IMR-90 (cell line): ENCODE results near the gene ASTN2. TPM values are rescaled to one million over a fixed set of nuclear protein-coding genes. Genes with fewer than 3 reads are reported as not detected.

Experiments
- ATAC-seq: fragments of 200-7000 bp; cut with Tn5 transposase; 2 replicates; pipeline ENCODE4 v1.9.1; 2020; ENCODE audit warnings: low read depth, mild to moderate bottlenecking, moderate library complexity
- BruUV-seq: library from RNA; stranded (reverse); fragments of 400-500 nt; replicated peaks from 2 replicates; lab custom pipeline; 2021; lab: Mats Ljungman, UMichigan
- CTCF ChIA-PET: fragments of 300-600 bp; formaldehyde crosslinking; extraction: SDS; loops from one replicate; lab custom pipeline; 2021; ENCODE audit warnings: antibody characterized with exemption; lab: Yijun Ruan, JAX
- POLR2A ChIA-PET: fragments of 300-600 bp; sonication (Branson Sonifier 250); formaldehyde crosslinking; loops from one replicate; lab custom pipeline; 2022; ENCODE audit warnings: antibody characterized with exemption; ENCODE audit not compliant: unreplicated experiment; lab: Charles Lee
- DNase-seq: peaks from one replicate; pipeline ENCODE4 v3.0.0; 2013
- H2AFZ ChIP-seq: replicated peaks from 2 replicates; pipeline ENCODE3; 2013; ENCODE audit warnings: low read length, mild to moderate bottlenecking; ENCODE audit not compliant: poor library complexity
- H2AK5ac ChIP-seq: 2 replicates; pipeline ENCODE4 v1.6.1; 2013; ENCODE audit warnings: low read depth, low read length, inconsistent platforms
- H2AK9ac ChIP-seq: replicated peaks from 2 replicates; pipeline ENCODE3; 2013; ENCODE audit warnings: mild to moderate bottlenecking, low read depth, low read length, moderate library complexity; ENCODE audit not compliant: poor library complexity
- H2BK120ac ChIP-seq: 2 replicates; pipeline ENCODE4 v1.6.1; 2013; ENCODE audit warnings: low read depth, low read length, inconsistent platforms
- H2BK15ac ChIP-seq: 3 replicates; pipeline ENCODE4 v1.6.1; 2013; ENCODE audit warnings: low read depth, low read length, inconsistent platforms
- H2BK20ac ChIP-seq: 2 replicates; pipeline ENCODE4 v1.6.1; 2013; ENCODE audit warnings: low read depth, mild to moderate bottlenecking, inconsistent platforms, low read length, moderate library complexity
- H2BK5ac ChIP-seq: 2 replicates; pipeline ENCODE4 v1.6.1; 2013; ENCODE audit warnings: mild to moderate bottlenecking, low read depth, low read length, inconsistent platforms; ENCODE audit not compliant: poor library complexity, severe bottlenecking
- H3K14ac ChIP-seq: replicated peaks from 2 replicates; pipeline ENCODE4 v1.6.1; 2013; ENCODE audit warnings: low read depth, low read length, inconsistent platforms
- H3K18ac ChIP-seq: 2 replicates; pipeline ENCODE4 v1.6.1; 2013; ENCODE audit warnings: low read depth, low read length, control low read depth
- H3K23ac ChIP-seq: 2 replicates; pipeline ENCODE4 v1.6.1; 2013; ENCODE audit warnings: low read depth, low read length, inconsistent platforms
- H3K27ac ChIP-seq: 2 replicates; pipeline ENCODE4 v1.5.1; 2013; ENCODE audit warnings: mild to moderate bottlenecking, control low read depth, low read length; ENCODE audit not compliant: insufficient read depth
- H3K27me3 ChIP-seq: 2 replicates; pipeline ENCODE4 v1.6.1; 2013; ENCODE audit warnings: low read length; ENCODE audit not compliant: control insufficient read depth, insufficient read depth
- H3K36me3 ChIP-seq: 2 replicates; pipeline ENCODE4 v1.6.1; 2013; ENCODE audit warnings: low read length, mixed read lengths; ENCODE audit not compliant: control insufficient read depth, insufficient read depth
- H3K4ac ChIP-seq: 2 replicates; pipeline ENCODE4 v1.6.1; 2013; ENCODE audit warnings: low read depth, low read length, inconsistent platforms
- H3K4me1 ChIP-seq: 2 replicates; pipeline ENCODE4 v1.6.1; 2013; ENCODE audit warnings: low read length, mixed read lengths; ENCODE audit not compliant: control insufficient read depth, insufficient read depth
- H3K4me2 ChIP-seq: 2 replicates; pipeline ENCODE4 v1.6.1; 2013; ENCODE audit warnings: low read depth, mild to moderate bottlenecking, control low read depth, low read length, moderate library complexity
- H3K4me3 ChIP-seq: 2 replicates; pipeline ENCODE4 v1.5.1; 2013; ENCODE audit warnings: low read depth, mild to moderate bottlenecking, control low read depth, low read length, moderate library complexity; ENCODE audit not compliant: insufficient read depth
- H3K56ac ChIP-seq: 2 replicates; pipeline ENCODE4 v1.6.1; 2013; ENCODE audit warnings: low read length, inconsistent platforms; ENCODE audit not compliant: insufficient read depth; ENCODE audit errors: extremely low read depth
- H3K79me1 ChIP-seq, 2 experiments: 2 replicates each; pipeline ENCODE4 v1.6.1; 2013; ENCODE audit warnings: low read length in 2 of 2, inconsistent platforms in 1 of 2, low read depth in 1 of 2
- H3K9ac ChIP-seq: 2 replicates; pipeline ENCODE4 v1.6.1; 2013; ENCODE audit warnings: low read depth, low read length, control low read depth
- H3K9me1 ChIP-seq: 2 replicates; pipeline ENCODE4 v1.6.1; 2013; ENCODE audit warnings: low read length, inconsistent platforms; ENCODE audit not compliant: insufficient read depth
- H3K9me3 ChIP-seq: 2 replicates; pipeline ENCODE4 v1.6.1; 2013; ENCODE audit warnings: low read length; ENCODE audit not compliant: control insufficient read depth, insufficient read depth
- H4K20me1 ChIP-seq: 2 replicates; pipeline ENCODE4 v1.6.1; 2013; ENCODE audit warnings: low read length, inconsistent platforms; ENCODE audit not compliant: insufficient read depth
- H4K5ac ChIP-seq: 2 replicates; pipeline ENCODE4 v1.6.1; 2013; ENCODE audit warnings: mild to moderate bottlenecking, low read depth, low read length, control low read depth
- H4K8ac ChIP-seq, 2 experiments: 2 replicates each; pipeline ENCODE4 v1.6.1; 2013; ENCODE audit warnings: low read depth in 2 of 2, low read length in 2 of 2, control low read depth in 1 of 2, inconsistent platforms in 1 of 2
- H4K91ac ChIP-seq: 2 replicates; pipeline ENCODE4 v1.6.1; 2013; ENCODE audit warnings: low read depth, low read length, inconsistent platforms; ENCODE audit not compliant: insufficient read depth
- CHD1 ChIP-seq: IDR thresholded peaks from 2 replicates; pipeline ENCODE4 v1.6.1; 2012; ENCODE audit warnings: low read depth, low read length, improper control_type of control experiment
- ELK1 ChIP-seq: fragments of 150-350 bp; IDR thresholded peaks from 2 replicates; pipeline ENCODE4 v1.6.1; 2016; ENCODE audit warnings: low read depth, mild to moderate bottlenecking, low read length, moderate library complexity, borderline replicate concordance
- NFE2L2 ChIP-seq: fragments of 150-350 bp; IDR thresholded peaks from 2 replicates; pipeline ENCODE4 v1.6.1; 2016; ENCODE audit warnings: low read depth, mild to moderate bottlenecking, low read length
- RAD21 ChIP-seq: IDR thresholded peaks from 2 replicates; pipeline ENCODE4 v1.6.1; 2012; ENCODE audit warnings: low read length, improper control_type of control experiment
- RCOR1 ChIP-seq: IDR thresholded peaks from 2 replicates; pipeline ENCODE4 v1.6.1; 2012; ENCODE audit warnings: mild to moderate bottlenecking, low read length, improper control_type of control experiment; ENCODE audit not compliant: insufficient replicate concordance
- RFX5 ChIP-seq: IDR thresholded peaks from 2 replicates; pipeline ENCODE4 v1.8.0; 2012; ENCODE audit warnings: low read depth, mild to moderate bottlenecking, low read length, moderate library complexity
- SMC3 ChIP-seq: fragments of 150-350 bp; IDR thresholded peaks from 2 replicates; pipeline ENCODE4 v1.6.1; 2016; ENCODE audit warnings: low read depth, mild to moderate bottlenecking, antibody characterized with exemption, low read length, moderate library complexity
- USF2 ChIP-seq: fragments of 150-350 bp; IDR thresholded peaks from 2 replicates; pipeline ENCODE4 v1.6.1; 2017; ENCODE audit warnings: mild to moderate bottlenecking, antibody characterized with exemption, low read length, low read depth
- dilution Hi-C: fragments of 300-500 bp; cut with HindIII; formaldehyde crosslinking; loops from one replicate; pipeline ENCODE4 v1.14.3; 2018; ENCODE audit warnings: low sequenced_read_pairs; ENCODE audit not compliant: unreplicated experiment
- in situ Hi-C: fragments of 300-500 bp; cut with MboI; formaldehyde crosslinking; loops from 3 replicates; pipeline ENCODE4 v1.14.3; 2019; ENCODE audit warnings: low sequenced_read_pairs, inconsistent platforms, mixed read lengths
- intact Hi-C: fragments of 100-400 bp; cut with micrococcal nuclease; formaldehyde crosslinking; loops from 2 replicates; pipeline ENCODE4 v1.10.0; 2022
- polyA plus RNA-seq, 3 experiments: library from polyadenylated mRNA; depleted of rRNA; stranded (reverse); fragments of >200 nt; gene quantifications; 2 replicates each; pipeline ENCODE4 v1.2.3, GENCODE V29; 2012; ENCODE audit warnings: low replicate concordance in 1 of 3
- total RNA-seq: library from RNA; depleted of rRNA; stranded (reverse); fragments of >200 nt; gene quantifications from 2 replicates; pipeline ENCODE4 v1.2.3, GENCODE V29; 2012

The ASTN2 gene
- total and polyA plus RNA-seq, 2 of the 4 experiments (the other 2 are of a cell fraction): 3.8 to 6.8 TPM

GRCh38 chr9:117434566-117434965 is 19.7 kb upstream of the ASTN2 start:
- in situ Hi-C loops: no loop called here

More at GRCh38 chr9:117434566-117434965, 19.7 kb upstream of the ASTN2 start:
- H2BK20ac ChIP-seq: no peak overlapping the region
- no peak overlapping the region for H2AFZ ChIP-seq
- no peak overlapping the region for H3K56ac ChIP-seq
- no peaks in the 10 kb centered on the region for H3K79me1 ChIP-seq
- no peak overlapping the region for H3K4me3 ChIP-seq
- BruUV-seq: no TSS peak
- ChIA-PET POLR2A (no interaction called here), CTCF (no interaction called here)
- ATAC-seq (no peak), DNase-seq (no peak)
- no peak overlapping the region for H3K4me2 ChIP-seq
- no peak overlapping the region for H2BK15ac ChIP-seq
- no peak overlapping the region for H2AK9ac ChIP-seq
- H3K4me1 ChIP-seq: no peaks in the 10 kb centered on the region
- H4K20me1 ChIP-seq: no peaks in the 10 kb centered on the region
- no peak overlapping the region for H3K14ac ChIP-seq
- no peak overlapping the region for H3K4ac ChIP-seq
- no peak overlapping the region for H3K9ac ChIP-seq
- no peaks in the 10 kb centered on the region for H3K27me3 ChIP-seq
- no peak for TF ChIP-seq USF2
- no peak for TF ChIP-seq SMC3
- TF ChIP-seq ELK1: no peak
- TF ChIP-seq RCOR1: no peak
- no peak for TF ChIP-seq NFE2L2
- no peak for TF ChIP-seq RFX5
- no peak for TF ChIP-seq CHD1
- no peak for TF ChIP-seq RAD21
- intact Hi-C loops: no loop called here
- dilution Hi-C loops: no loop called here
- H3K27ac ChIP-seq: no peak overlapping the region
- H3K9me3 ChIP-seq: peaks cover 5% of the 10 kb centered on the region
- no peak overlapping the region for H2BK5ac ChIP-seq
- no peak overlapping the region for H2BK120ac ChIP-seq
- H4K8ac ChIP-seq: no peak overlapping the region
- no peak overlapping the region for H2AK5ac ChIP-seq
- H3K18ac ChIP-seq: no peak overlapping the region
- H4K5ac ChIP-seq: no peak overlapping the region
- no peaks in the 10 kb centered on the region for H3K36me3 ChIP-seq
- no peaks in the 10 kb centered on the region for H3K9me1 ChIP-seq
- no peak overlapping the region for H3K23ac ChIP-seq
- no peak overlapping the region for H4K91ac ChIP-seq
